CD4-positive, alpha-beta T cell treated with Interleukin-4 for 1 hour (primary cell): Measurements from ENCODE around the gene GEN1.

Experiments used
- DNase-seq, 2 donors: peaks; one replicate each; pipeline ENCODE4 v3.0.0-alpha.2; 2020 to 2022

Gene GEN1

DNA sequence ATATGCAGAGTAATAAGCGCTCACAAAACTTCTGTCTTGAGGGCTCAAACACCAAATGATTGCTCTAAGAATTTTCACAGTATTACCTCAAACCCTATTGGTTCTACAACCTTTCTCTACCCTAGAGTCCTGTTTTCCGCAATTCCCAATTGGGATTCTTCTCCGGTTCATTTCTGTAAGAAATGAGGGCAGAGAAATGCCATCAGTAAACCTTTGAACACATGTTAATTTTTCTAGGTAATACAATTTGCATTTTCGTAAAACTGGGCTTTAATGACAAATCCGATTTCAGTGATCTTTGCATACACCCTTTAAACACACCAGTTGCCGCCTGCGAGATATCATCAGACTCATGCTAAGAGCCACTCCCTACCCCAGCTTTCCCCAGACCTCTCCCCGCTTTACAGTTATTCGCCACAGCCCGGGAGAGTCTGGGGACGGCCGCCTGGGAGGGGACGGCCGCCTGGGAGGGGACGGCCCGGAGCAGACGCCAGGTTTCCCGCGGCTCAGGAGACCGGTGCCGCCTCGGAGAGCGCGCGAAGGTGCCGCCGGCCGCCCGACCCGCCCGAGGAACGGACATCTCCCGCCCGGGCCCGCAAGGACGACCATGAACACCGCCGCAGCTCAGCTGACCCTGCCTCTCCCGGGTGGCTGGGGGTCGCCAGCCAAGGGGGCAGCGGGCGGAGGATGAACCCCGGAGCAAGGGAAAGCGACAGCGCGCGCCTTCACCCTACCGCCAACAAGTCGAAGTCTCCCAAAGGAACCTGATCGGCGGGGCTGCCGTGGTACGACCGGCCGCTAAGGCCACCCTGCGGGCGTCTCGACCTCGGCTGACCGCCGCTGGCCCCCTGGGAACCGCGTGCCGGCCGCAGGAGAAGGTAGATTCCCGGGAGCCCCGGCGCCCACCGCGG, 791 bp upstream of the GEN1 start:
- DNase-seq, result peak; percentile 28 to 45

DNA sequence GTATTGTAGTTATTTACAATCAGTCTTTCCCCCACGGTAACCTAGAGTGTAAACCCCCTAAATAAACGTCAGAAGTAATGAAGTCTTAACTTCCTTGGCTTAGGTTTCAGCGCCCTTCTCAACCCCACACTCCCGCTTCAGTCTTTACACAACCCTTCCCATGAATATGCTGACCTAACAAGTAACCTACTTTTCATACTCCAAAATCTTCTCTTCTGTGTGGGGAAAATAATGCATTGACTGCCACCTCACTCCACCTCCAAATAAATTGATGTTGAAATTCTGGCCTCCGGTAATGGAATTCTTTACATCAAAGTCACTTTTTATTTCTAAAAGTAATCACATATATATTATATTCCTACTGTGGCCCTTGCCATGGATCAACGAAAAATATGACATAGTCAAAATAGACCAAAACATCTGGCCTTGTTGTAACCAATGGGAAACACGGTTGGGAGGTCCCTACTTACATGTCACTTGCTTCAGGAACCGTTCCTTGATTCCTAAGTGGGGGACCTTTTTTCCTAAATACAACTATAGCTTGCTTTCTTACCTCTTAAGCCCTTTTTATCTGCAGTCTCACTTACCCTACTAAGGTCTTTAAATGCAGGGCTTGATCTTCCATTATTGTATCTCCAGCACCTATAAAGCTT, 961 bp downstream of the GEN1 start:
- DNase-seq, result no peak

DNA sequence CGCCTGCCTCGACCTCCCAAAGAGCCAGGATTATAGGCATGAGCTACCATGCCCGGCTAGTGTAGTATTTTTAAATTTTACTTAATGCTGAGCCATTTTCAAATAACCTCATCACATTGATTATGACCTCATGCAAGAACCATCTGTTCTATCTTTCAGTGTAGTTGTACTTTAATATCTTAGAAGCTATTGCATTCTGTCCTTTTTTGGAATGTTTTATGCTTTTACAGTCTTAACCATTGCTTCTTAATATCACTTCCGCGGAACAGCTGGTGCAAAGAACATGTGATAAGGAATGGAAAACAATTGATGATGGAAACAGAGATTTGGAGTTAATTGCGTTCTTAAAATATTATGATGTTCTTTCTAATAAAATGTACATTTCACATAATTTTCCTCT, 2.7 kb downstream of the GEN1 start:
- DNase-seq, result no peak

DNA sequence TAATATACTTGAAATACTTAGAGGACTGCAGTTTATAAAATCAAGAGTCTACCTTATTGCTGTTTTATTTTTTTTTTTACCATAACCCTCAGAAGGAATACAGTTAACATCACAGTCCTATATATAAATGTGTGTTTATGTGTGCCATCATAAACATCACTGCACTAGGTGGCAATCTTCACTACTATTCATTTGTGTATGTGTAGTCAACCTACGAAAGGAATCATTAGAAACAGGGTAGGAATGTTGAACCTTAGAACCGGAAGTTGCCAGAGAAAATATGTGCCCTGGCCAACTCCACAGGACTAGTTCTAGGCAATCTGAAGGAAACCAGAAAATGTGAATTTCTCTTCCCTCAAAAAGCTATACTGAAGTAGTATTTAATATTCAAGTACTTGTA, 3.4 kb downstream of the GEN1 start:
- DNase-seq, result no peak

DNA sequence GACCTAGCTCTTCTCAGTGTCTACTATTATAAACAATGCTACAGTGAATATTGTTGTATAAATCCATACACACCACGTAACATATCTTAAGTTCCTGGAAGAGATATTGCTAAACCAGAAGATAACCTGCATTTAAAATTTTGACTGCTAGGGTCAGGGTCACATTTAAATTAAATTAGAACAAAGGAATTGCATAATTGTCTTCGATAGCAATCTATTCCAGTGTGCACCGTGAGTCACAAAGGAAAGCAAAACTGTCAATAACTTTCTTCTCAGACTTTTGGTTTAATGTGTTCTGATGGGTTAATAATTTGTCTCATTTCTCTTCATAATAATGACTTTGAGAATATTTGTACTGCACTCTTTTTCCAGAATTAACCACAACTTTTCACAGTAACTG, 4.2 kb downstream of the GEN1 start:
- DNase-seq, result no peak

DNA sequence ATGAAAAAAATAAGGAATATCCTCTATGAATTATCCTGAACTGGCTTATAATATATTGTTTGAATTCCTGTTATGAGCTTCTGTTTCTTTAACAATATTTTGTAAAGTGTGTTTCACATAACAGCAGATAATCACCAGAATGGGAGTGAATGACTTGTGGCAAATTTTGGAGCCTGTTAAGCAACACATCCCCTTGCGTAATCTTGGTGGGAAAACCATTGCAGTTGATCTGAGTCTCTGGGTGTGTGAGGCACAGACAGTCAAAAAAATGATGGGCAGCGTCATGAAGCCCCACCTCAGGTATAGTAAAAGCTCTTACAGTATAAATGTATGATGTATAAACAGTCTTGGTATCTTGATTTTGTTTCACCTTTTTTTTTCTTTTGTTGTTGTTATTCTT, 5.9 kb downstream of the GEN1 start:
- peak in 1 of 2 donors; percentile 18 for DNase-seq

DNA sequence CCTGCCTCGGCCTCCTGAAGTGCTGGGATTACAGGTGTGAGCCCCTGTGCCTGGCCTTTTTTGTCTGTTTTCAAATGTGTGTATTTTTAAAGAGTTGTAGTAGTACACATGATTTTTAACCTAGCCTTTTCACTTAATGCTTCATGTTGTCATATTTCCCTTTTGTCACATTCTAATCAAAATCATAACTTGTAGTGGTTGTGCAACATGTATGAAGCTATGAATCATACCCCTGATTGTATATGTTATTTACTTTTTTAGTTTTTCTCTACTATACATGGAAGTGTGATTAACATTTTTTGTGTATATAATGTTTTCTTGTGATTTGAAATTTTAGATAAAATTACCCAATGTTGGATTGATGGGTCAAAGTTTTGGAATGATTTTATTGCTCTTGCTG, 8.5 kb downstream of the GEN1 start:
- no peak for DNase-seq

DNA sequence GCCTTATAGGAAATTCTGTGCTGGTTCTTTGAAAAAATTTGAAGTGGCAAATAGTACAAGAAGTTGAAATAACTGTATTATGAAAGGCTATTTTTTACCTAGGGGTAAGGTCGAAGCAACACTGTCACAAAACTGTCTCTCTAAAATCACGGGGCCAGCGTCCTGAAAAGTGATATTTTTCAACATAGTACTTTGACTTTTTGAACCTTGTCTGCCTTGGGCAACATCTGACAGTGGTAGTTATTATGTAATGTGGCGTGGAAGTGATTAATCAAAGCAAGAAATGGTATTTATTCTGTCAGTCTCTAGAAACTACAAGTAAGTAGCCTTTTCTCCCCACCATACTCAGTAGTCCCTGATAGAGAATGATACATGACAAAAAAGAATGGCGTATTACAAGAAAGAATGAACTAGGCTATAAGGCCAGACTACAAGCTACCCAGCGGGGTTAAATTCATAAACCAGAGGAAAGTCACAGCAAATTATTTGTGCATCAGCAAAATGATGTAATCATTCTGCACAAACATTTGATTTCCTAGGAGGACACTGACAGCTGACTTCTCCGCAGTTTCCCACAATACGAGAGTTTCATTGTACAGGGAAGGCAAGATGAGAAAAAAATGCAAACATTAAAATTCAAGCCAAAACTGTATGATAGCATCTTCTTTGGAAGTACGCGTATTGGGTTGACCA, 9.8 kb downstream of the GEN1 start:
- no peak for DNase-seq

DNA sequence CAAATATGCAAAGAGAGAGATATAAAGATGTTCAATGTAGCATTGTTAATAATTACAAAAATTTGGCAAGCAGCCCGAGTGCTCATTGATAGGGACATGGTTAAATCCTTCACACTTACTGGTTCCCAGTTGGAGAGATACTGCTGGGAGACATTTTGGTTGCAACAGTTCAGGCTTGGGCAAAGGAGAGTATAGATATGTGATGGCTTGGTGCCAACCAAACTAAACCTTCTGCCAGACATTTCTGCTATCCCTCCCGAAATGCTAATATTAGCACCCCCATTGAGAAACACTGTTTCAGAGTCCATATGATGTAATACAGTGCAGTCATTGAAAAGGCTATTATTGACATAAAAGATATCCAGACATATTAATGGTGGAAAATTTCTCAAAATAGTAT, 11.5 kb downstream of the GEN1 start:
- DNase-seq, result no peak

DNA sequence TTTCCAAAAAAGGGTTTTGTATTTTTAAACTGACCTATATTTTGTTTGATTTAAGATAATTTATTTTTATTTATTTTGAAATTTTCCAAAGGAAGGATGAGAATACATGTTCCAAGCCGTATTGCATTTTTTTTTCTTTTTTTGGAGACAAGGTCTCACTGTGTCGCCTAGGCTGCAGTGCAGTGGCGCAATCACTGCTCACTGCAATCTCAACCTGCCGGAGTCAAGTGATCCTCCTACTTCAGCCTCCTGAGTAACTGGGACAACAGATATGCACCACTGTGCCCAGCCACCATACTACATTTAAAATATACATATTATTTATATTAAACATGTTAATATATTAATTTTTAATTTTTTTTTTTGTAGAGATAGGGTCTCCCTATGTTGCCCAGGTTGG, 15.0 kb downstream of the GEN1 start:
- DNase-seq, result no peak

DNA sequence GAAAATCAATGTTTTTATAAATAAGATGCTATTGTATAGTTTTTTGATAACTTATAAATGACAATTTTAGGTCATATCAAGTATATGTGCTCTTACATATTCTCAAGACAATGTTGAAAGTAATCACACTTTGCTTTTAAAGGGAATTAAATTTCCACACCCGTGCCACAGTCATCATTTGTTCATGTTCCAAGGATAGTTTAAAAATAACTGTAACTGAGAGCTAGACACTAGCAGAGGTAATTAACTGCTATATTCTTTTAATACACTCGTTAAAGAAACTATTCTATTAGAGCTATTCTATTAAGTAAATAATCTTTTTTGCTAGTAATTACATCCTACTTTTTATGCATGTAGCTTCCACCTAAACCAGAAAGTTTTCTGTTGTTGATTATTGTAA, 18.0 kb downstream of the GEN1 start:
- DNase-seq, result no peak

DNA sequence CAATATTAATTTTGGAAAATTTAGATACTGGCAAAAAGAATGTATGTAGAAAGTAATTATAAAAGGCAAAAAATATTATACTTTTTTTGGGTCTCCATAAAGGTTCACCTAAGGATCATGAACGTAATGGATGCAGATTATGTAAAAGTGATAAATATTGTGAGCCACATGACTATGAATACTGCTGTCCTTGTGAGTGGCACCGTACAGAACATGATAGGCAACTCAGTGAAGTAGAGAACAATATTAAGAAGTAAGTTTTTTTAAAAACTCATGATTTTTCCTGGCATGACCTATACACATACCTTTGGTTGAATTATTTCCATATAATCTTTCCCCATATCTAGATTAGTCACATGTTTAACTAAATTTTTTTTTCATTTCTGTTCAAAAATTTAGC, 18.6 kb downstream of the GEN1 start:
- no peak for DNase-seq

DNA sequence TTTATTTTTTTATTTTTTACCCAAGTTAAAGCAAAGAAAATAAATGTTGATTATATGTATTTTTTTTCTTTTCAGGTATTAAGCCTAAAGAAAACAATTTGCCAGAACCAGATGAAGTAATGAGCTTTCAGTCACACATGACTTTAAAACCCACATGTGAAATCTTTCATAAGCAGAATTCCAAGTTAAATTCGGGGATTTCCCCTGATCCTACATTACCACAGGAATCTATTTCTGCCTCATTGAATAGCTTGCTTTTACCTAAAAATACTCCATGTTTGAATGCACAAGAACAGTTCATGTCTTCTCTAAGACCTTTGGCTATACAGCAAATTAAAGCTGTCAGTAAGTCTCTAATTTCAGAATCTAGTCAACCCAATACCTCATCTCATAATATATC, 26.6 kb downstream of the GEN1 start:
- no peak for DNase-seq

DNA sequence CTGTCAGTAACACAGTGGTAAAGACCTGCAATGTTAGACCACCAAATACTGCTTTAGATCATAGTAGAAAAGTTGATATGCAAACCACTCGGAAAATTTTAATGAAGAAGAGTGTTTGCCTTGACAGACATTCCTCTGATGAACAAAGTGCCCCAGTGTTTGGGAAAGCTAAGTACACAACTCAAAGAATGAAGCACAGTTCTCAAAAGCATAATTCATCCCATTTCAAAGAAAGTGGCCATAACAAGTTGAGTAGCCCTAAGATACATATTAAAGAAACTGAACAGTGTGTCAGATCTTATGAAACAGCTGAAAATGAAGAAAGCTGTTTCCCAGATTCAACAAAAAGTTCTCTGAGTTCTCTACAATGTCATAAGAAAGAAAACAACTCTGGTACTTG, 27.5 kb downstream of the GEN1 start:
- DNase-seq, result no peak

DNA sequence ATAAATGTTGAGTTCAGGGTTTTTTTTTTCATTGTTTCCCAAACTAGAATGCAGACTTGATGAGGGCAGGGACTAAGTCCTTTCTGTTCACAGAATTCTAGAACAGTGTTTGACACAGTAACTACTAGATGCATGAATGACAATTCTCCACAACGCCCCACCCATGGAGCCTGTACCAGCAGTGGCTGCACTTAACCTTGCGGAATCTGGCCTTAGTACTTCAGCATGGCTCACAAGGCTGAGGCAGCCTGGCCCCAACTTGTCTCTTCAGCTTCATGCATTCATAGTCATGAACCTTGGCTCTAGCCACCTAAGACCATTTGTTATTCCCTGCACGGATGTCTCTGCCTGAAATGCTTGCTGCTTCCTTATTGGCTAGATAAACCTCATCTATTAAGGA, 32.8 kb downstream of the GEN1 start:
- DNase-seq, result no peak

DNA sequence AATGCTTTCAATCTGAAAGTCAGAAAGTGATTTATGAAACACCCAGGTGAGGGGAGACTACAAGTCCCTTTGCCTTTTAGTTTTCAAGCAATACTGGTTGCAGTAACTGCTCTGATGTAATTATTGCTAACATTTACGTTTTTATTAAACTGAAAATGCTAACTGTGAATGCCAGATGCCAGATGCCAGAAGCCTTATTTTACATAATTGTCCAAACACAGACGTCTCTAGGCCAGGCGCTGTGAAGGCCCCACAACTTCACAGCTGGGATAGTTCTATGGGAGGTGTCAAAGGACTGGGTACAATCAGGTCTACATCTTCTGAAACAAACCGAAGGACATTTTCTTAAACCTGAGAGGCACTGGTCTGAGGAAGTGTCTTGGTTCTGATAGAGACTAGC, 34.8 kb downstream of the GEN1 start:
- no peak for DNase-seq

DNA sequence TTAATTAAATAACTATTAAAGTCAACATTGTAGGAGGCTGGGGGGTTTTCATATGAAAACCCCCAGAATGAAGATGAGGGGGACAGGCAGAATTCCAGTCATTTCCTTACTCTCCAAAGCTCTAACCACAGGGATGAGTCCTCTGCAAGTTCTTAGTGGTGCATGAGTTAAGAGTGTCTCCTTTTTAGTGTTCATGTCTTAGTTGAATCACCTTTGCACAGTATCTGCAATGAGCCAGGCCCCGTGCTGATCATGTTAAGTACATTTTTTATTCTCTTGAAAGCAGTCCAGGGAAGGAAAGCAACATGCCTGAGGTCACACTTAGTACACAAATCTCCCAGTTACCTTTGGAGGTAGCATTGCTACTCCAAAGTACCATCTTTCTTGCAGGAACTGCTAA, 36.6 kb downstream of the GEN1 start:
- DNase-seq, result no peak

DNA sequence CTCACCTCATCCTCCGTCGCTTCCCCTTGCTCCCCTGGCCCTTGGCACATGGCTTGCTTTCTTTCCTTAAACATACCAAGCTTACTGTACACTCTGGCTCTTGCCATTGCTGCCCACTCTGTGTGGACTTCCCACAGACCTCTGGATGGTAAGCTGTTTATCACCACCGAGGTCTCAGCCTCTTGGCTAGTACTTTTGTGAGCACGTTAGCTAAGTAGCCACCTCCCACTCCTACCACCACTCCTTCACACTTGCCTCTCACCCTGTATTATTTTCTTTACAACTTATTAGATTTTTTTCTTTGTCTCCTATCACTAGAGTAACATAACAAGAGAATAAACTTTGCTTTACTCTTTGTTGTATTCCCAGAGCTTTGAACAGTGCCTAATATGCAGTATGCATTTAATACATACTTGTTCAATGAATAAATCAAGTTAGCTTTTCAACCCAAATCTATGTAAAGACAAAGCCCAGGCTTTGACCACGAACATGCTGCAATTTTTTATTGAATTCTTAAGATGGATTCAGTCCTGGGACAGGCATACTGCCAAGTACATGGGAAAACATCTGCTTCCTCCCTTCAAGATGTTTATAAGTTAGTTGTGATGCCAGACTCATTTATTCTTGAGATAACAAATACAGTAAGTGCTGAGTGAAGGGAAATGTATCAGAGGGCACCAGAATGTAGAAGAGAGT, 37.3 kb downstream of the GEN1 start:
- no peak for DNase-seq

DNA sequence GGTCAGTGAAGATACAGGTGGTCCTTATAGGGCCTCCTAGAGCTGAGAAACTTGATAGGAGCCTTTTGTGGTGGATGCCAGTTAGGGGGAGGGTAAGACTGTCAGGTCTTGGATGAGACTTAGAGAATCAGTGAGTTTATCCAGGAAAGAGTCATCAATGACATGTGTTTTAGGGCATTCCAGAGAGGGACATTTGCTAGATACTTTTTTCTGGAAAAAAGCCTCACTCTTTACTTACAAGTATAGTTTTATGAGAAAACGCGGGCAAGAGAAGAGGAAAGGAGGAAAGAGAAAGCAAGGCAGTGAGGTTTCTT, 37.8 kb downstream of the GEN1 start:
- no peak for DNase-seq

DNA sequence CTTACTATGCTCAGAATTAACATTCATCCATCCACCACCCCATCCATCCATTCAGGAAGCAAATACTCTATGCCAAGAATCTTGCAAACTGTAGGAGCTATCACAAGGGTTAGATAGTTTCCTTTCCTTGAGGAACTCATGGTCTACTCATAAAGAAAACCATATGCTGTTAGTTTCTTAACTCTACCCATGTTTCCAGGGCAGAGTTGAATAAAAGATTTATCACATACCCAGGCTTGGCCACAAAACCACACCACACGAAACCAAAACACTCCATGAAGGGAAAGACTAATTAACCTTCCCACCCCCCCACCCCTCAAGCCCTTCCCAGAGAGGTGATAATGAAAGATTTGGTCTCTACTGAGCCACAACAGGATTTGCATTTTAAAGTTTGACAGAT, 38.6 kb downstream of the GEN1 start:
- DNase-seq, result no peak

DNA sequence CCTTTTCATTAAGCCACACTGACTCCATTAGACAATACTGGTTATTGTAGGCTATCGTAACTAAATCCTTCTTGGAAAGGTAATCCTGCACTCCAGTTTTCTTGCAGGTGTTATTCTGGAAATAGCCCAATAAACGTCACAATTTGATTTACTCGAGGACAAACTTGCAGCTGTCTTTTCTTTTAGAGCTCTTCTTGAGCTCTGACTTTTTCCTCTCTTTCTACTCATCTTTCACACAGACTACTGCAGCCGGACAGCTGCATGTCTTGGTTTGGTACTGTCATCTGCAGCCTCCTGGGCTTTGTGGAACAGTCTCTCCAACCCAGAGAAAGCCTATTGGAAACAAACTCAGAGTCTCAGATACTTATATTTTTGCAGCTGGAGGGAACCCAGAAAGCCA, 39.4 kb downstream of the GEN1 start:
- no peak for DNase-seq

DNA sequence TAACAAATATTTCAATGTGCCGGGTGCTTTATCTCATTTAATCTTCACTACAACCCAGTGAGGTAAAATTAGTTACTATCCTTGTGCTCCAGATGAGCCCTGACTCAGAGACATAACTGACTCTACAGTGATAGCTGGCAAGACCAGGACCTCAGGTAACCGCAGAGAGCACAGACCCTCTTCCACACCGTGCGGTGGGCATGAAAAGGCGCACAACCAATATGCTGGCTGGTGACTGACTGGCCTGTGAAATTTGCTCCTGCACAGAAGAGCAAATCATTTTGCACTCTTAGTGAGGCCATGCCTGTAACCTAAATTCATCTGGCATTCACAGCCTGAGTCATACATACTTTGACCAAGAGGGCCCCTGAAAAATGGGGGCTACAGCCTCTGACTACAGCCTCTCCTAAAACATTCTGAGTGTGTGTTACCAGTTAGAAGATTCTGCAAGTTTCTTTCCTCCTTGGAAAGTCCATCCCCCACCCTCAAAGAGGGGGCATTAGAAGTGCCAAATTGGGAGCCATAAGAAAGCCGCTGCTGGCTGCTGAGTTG, 39.9 kb downstream of the GEN1 start:
- DNase-seq, result no peak

DNA sequence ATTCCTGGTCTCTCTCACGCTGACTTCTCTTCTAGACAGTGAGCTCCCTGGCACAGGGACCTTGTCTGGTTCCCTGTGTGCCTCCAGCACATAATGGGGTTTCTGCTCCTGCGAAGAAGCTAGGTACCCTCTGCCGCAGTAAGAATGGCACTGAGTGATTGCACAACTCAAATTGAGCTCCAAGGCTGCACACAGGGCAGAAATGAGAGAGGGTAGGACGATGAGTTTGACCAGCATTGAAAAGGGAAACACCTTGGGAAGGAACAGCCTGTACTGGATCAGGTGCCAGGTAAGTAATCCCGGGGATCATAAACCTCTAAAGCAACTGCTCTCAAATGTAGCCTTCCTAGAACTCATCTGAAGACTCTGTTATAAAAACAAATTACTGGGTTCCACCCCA, 41.4 kb downstream of the GEN1 start:
- no peak for DNase-seq
